AG10803 (cell line): Measurements from ENCODE around the gene SCUBE1.

Experiments
- DNase-seq: peaks from one replicate; pipeline ENCODE4 v3.0.0; 2010; ENCODE audit warnings: low read depth
- H3K4me3 ChIP-seq: 2 replicates; pipeline ENCODE4 v1.5.1; 2011; ENCODE audit warnings: mild to moderate bottlenecking, low read length, control low read depth
- TF ChIP-seq, protein P1 (sequence below): conservative IDR thresholded peaks from 2 replicates; pipeline ENCODE4 v1.5.1; 2011; ENCODE audit warnings: mild to moderate bottlenecking, low read length, control low read depth, inconsistent platforms

SCUBE1 gene

DNA sequence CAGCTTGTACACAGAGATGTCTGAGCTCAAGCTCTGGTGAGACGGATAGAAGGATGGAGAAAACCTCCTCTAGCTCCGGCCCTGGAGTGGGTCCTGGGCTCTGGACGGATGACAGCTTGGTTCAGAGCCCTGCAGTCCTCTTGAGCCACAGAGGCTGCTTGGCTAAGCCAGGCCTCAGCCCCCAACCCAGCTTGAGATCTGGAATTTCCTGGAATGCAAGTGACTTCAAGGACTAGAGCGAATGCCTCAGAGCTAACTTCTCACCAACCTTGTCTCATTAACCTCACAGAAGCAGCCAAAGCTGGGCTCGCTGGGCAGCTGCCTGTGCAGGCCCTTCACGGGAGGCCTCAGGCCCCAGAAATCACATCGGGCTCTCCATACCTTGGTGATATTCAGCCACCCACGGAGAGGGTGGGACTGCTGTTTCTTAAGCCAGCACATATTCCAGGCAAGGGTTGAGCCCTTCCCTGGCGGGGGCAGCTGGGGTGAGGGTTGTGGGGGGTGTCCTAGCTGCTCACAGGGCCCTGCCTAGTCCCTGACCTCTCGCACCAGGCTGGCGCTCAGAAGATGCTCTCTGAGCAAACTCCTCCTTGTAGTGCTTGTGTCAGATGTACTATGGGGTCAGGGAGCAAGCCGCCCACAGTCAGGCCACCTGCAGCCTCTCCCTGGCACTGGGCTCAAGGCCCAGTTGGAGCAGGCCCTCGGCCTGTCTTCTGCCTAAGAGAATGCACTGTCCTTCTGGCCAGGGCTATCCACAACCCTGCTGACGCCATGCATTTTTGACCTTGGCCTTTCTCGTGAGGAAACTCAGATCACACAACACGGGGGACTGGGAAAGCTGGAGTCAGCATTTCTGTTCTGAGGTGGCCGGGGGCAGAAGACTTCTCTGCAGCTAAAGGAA is 82.6 kb downstream of the SCUBE1 start:
- DNase-seq, result no peak

GRCh38 chr22:43257961-43258360 is 85.2 kb downstream of the SCUBE1 start:
- no peak overlapping the region for H3K4me3 ChIP-seq
- no peak for DNase-seq
- TF ChIP-seq, protein P1, sequence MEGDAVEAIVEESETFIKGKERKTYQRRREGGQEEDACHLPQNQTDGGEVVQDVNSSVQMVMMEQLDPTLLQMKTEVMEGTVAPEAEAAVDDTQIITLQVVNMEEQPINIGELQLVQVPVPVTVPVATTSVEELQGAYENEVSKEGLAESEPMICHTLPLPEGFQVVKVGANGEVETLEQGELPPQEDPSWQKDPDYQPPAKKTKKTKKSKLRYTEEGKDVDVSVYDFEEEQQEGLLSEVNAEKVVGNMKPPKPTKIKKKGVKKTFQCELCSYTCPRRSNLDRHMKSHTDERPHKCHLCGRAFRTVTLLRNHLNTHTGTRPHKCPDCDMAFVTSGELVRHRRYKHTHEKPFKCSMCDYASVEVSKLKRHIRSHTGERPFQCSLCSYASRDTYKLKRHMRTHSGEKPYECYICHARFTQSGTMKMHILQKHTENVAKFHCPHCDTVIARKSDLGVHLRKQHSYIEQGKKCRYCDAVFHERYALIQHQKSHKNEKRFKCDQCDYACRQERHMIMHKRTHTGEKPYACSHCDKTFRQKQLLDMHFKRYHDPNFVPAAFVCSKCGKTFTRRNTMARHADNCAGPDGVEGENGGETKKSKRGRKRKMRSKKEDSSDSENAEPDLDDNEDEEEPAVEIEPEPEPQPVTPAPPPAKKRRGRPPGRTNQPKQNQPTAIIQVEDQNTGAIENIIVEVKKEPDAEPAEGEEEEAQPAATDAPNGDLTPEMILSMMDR, result no peak

More for the DNA sequence above, 82.6 kb downstream of the SCUBE1 start:
- TF ChIP-seq, protein P1, result no peak
- no peak overlapping the region for H3K4me3 ChIP-seq

GRCh38 chr22:43257549-43257948 is 85.6 kb downstream of the SCUBE1 start:
- no peak for DNase-seq
- H3K4me3 ChIP-seq, result no peak overlapping the region
- TF ChIP-seq, protein P1, result no peak

DNA sequence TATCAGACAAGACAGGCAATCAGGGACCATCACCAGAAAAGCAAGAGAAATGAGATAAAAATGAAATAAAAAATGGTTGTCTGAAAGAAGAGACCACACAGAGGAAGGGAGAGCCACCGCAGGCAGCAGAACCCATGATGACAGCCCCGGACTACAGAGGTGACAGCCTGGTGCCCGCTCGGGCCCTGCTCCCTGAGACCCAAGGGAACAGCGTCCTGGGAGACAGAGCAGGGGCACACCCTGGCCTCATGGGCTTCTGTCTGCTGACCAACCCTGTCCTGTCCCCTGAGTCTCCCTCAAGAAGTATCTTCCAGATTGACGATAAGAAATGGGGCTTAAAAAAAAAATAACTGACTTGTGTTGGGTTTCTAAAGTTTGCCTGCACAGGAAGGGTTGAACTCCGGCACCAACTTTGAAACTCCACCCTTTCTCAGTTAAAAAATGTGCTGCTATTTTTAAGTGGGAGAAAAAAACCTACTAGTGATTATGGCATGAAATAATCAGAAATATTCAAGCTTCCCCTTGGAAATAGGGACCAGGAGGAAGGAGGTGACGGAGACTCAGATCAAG is 86.1 kb downstream of the SCUBE1 start:
- no peak overlapping the region for H3K4me3 ChIP-seq
- TF ChIP-seq, protein P1, result no peak
- no peak for DNase-seq

DNA sequence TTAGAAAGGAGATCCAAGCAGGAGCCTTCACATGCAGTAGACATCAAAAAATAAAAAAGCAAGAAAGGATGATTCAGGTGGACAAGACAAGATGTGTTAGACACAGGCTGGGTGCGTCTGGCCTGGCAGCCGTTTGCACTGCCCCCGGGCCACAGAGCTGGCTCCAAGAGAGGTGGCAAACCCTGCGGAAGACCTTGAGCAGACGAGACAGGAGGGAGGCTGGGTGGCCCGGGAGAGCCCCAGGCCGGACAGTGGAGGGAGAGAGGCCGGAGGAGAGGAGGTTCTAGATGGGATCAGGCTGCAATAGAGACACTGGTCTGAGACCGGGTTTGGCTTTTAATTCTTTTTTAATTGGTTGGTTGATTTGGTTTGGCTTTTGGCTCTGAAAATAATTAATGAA is 86.6 kb downstream of the SCUBE1 start:
- no peak overlapping the region for H3K4me3 ChIP-seq
- TF ChIP-seq, protein P1, result no peak
- no peak for DNase-seq

DNA sequence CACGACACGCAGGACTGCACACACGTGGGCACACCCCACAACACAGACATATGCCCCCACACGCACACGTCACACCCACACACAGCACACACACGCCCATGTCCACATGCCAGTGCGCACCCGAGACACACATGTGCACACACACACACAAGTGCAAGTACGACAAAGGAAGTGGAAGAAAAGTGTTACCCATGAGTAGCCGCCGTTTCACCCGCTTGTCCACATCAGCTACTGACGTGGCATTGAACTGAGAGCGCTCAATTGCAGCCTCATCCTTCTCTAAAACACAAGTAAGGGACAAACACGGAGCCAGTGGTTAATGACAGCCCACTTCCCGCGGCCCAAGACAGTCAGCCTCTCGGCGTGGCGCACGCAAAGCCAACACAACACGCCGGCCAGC is 87.9 kb downstream of the SCUBE1 start:
- TF ChIP-seq, protein P1, result no peak
- no peak overlapping the region for H3K4me3 ChIP-seq
- DNase-seq, result no peak

GRCh38 chr22:43253839-43254238 is 89.3 kb downstream of the SCUBE1 start:
- TF ChIP-seq, protein P1, result no peak
- DNase-seq, result no peak
- no peak overlapping the region for H3K4me3 ChIP-seq
